ENCODE measurements around the gene ENTPD1. TPM values are rescaled to one million over a fixed set of nuclear protein-coding genes. Genes with fewer than 3 reads are reported as not detected.

ENTPD1 gene
- total and polyA plus RNA-seq, 9 of the 15 experiments (the other 6 are each of a cell fraction or from before 2014, with no cell fraction given) = 0.07 to 1.5 (median 0.37) TPM

DNA sequence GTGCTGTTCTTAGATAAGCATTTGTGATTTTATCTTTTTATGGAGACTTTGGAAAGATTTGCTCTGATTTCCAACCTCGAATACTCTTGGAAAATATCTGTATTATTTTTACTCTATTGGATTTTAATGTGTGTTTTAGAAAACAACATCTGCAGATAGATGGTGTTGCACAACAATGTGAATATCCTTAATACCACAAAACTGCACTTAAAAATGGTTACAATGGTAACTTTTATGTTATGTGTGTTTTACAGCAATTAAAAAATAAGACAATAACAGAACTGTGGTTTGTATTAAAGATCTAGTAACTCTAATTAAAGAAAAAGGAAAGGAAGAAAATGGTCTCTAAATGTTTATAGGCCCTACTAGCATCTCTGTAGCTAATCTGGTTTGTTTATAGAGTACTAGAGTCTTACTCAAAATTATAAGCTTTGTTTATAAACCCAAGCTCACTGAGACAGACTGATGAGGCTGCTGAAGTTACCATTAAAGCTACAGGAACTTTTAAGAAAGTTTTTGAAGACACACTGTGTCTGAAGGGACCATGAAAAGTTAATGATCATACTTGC is 77.2 kb downstream of the ENTPD1 start:
- Histone ChIP-seq H4K20me1 (replicated peaks; ENCODE audit: control insufficient read depth, insufficient read depth, low read length) (no peaks in the 10 kb centered on the region), H3K9me3 (replicated peaks; ENCODE audit: control insufficient read depth, insufficient read depth, low read depth, low read length) (no peaks in the 10 kb centered on the region), H3K27me3 (ENCODE audit: control insufficient read depth in 2 of 2, insufficient read depth in 2 of 2, low read length in 2 of 2) (no peaks in the 10 kb centered on the region; a peak in 2 of 5 replicates), H3K4me2 (ENCODE audit: insufficient read depth, low read length) (no peak overlapping the region), H3K27ac (ENCODE audit: extremely low read depth, low read depth, low read length) (no peak overlapping the region), H2AFZ (ENCODE audit: low read depth, low read length) (no peak overlapping the region), H3K36me3 (ENCODE audit: control insufficient read depth, insufficient read depth, low read length) (no peaks in the 10 kb centered on the region), H3K9ac (ENCODE audit: insufficient read depth in 1 of 2, low read depth in 2 of 2, low read length in 2 of 2) (no peak overlapping the region), H3K79me2 (ENCODE audit: control insufficient read depth, insufficient read depth, low read length) (no peaks in the 10 kb centered on the region), H3K9me1 (ENCODE audit: control insufficient read depth, insufficient read depth, low read length) (no peaks in the 10 kb centered on the region), H3K4me3 (no peak overlapping the region), H3K4me1 (replicated peaks in 1 of 2; ENCODE audit: control insufficient read depth in 2 of 2, insufficient read depth in 2 of 2, low read length in 2 of 2) (no peaks in the 10 kb centered on the region)
- ATAC-seq (no peak), FAIRE-seq (no peak), DNase-seq (ENCODE audit: extremely low read depth in 1 of 4, low spot score in 3 of 4) (no peak)
- 0% methylated on average over 1 of the region's 1 CpG for WGBS (ENCODE audit: insufficient coverage, low coverage, missing lambda C conversion rate)
- BruUV-seq (replicated peaks) = no TSS peak
- intact Hi-C loops (cut with micrococcal nuclease) (no loop called here), in situ Hi-C loops (cut with MboI) (loop anchor here (25.0 kb wide), 1 partner anchor 446 kb away; no protein-coding TSS in a partner anchor)
- CTCF ChIA-PET (ENCODE audit: low intra/inter-chr PET ratio) = no interaction called here
- POLR2A ChIA-PET = no interaction called here
- TF ChIP-seq, protein P1, sequence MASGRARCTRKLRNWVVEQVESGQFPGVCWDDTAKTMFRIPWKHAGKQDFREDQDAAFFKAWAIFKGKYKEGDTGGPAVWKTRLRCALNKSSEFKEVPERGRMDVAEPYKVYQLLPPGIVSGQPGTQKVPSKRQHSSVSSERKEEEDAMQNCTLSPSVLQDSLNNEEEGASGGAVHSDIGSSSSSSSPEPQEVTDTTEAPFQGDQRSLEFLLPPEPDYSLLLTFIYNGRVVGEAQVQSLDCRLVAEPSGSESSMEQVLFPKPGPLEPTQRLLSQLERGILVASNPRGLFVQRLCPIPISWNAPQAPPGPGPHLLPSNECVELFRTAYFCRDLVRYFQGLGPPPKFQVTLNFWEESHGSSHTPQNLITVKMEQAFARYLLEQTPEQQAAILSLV (tag; IDR thresholded peaks at IDR 0.05) = no peak
- TF ChIP-seq PREB (CRISPR knock-in tag; IDR thresholded peaks at IDR 0.05) = no peak
- TF ChIP-seq, protein P2, sequence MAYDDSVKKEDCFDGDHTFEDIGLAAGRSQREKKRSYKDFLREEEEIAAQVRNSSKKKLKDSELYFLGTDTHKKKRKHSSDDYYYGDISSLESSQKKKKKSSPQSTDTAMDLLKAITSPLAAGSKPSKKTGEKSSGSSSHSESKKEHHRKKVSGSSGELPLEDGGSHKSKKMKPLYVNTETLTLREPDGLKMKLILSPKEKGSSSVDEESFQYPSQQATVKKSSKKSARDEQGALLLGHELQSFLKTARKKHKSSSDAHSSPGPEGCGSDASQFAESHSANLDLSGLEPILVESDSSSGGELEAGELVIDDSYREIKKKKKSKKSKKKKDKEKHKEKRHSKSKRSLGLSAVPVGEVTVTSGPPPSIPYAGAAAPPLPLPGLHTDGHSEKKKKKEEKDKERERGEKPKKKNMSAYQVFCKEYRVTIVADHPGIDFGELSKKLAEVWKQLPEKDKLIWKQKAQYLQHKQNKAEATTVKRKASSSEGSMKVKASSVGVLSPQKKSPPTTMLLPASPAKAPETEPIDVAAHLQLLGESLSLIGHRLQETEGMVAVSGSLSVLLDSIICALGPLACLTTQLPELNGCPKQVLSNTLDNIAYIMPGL (CRISPR knock-in tag; IDR thresholded peaks at IDR 0.05) = no peak
- no peak for TF ChIP-seq ARID4B (CRISPR knock-in tag; IDR thresholded peaks at IDR 0.05)
- TF ChIP-seq, protein P3, sequence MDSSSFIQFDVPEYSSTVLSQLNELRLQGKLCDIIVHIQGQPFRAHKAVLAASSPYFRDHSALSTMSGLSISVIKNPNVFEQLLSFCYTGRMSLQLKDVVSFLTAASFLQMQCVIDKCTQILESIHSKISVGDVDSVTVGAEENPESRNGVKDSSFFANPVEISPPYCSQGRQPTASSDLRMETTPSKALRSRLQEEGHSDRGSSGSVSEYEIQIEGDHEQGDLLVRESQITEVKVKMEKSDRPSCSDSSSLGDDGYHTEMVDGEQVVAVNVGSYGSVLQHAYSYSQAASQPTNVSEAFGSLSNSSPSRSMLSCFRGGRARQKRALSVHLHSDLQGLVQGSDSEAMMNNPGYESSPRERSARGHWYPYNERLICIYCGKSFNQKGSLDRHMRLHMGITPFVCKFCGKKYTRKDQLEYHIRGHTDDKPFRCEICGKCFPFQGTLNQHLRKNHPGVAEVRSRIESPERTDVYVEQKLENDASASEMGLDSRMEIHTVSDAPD (CRISPR knock-in tag; IDR thresholded peaks at IDR 0.05) = no peak
- no peak for TF ChIP-seq BRD4 (IDR thresholded peaks at IDR 0.05)
- no peak for TF ChIP-seq GTF2B (IDR thresholded peaks at IDR 0.05; ENCODE audit: extremely low read depth, insufficient read length)
- TF ChIP-seq MCM3 (IDR thresholded peaks at IDR 0.05) = no peak
- TF ChIP-seq, protein P4, sequence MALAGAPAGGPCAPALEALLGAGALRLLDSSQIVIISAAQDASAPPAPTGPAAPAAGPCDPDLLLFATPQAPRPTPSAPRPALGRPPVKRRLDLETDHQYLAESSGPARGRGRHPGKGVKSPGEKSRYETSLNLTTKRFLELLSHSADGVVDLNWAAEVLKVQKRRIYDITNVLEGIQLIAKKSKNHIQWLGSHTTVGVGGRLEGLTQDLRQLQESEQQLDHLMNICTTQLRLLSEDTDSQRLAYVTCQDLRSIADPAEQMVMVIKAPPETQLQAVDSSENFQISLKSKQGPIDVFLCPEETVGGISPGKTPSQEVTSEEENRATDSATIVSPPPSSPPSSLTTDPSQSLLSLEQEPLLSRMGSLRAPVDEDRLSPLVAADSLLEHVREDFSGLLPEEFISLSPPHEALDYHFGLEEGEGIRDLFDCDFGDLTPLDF (CRISPR knock-in tag; IDR thresholded peaks at IDR 0.05) = no peak
- no peak for TF ChIP-seq BCOR (IDR thresholded peaks at IDR 0.05)

All from K562 (cell line).